Measurements from ENCODE around the gene SNX13.

Gene SNX13

DNA sequence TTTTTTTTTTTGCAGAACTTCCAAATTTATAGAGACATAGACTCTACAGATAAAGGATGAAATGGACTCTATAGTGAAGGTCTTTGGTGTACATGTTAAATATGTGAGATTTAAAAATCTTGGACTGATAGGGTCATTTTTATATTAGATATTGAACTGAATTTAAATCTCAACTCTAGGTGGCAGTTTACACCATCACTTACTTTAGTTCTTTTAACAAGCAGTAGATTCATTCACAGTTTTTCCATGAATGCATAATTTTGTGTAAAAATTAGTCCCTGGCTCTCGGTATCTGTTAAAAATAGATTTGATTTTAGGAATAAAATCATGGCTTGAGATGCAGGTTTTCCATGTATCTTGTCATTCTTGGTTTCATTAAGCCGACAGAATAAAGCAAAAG lies 31.1 kb upstream of the SNX13 start:
- TF ChIP-seq, protein P1, sequence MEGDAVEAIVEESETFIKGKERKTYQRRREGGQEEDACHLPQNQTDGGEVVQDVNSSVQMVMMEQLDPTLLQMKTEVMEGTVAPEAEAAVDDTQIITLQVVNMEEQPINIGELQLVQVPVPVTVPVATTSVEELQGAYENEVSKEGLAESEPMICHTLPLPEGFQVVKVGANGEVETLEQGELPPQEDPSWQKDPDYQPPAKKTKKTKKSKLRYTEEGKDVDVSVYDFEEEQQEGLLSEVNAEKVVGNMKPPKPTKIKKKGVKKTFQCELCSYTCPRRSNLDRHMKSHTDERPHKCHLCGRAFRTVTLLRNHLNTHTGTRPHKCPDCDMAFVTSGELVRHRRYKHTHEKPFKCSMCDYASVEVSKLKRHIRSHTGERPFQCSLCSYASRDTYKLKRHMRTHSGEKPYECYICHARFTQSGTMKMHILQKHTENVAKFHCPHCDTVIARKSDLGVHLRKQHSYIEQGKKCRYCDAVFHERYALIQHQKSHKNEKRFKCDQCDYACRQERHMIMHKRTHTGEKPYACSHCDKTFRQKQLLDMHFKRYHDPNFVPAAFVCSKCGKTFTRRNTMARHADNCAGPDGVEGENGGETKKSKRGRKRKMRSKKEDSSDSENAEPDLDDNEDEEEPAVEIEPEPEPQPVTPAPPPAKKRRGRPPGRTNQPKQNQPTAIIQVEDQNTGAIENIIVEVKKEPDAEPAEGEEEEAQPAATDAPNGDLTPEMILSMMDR (IDR thresholded peaks at IDR 0.05): no peak
- Histone ChIP-seq H3K27me3 (ENCODE audit: control insufficient read depth, insufficient read depth, low read length) (no peaks in the 10 kb centered on the region), H3K4me2 (ENCODE audit: low read length) (no peak overlapping the region), H3K9me3 (ENCODE audit: control insufficient read depth, low read length) (no peaks in the 10 kb centered on the region), H3K4me3 (ENCODE audit: low read depth, low read length) (no peak overlapping the region), H3K4me1 (no peaks in the 10 kb centered on the region), H3K79me2 (no peaks in the 10 kb centered on the region), H3K27ac (no peak overlapping the region), H3K36me3 (ENCODE audit: control insufficient read depth, insufficient read depth, low read length) (no peaks in the 10 kb centered on the region), H3K9ac (no peak overlapping the region), H2AFZ (no peak overlapping the region)

DNA sequence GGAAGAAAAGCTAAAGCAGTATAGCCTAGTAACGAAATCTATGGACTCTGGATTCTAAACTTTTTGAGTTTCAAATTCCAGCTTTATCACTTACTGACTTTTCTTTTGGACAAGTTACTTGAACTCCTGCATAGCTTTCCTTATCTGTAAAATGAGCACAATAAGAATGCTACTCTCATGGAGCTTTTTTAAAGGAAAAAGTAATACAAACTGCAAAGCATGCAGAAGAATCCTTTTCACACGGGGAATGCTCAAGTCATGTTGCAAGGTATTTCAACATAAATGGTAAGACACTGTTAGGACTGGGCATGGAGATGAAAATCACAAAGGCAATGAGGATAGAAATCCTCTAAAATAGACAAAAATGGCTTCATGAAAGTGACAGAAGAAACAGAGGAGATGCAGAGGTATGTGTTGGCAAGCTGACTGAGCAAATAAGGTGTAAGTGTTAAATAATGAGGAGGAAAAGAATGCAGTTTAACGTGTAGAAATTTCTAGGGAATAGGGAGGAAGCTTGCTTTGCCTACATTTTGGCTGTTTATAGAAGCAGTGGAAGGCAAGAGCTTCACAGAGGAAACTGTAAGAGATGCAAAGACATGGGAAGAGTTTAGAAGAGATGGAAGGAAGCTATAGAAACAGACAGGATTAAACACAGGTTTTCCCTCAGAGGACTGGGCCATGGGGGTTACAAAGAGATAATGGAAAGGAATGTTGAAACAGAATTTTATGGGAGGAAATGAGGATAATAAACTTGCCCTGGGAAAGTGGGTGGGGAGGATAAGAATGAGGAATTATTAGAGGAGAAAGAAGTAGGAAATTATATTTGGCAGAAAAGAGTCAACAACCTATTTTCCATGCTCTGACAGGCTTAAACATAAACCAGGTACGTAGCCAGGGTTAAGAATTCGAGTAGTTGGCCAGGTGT lies 28.8 kb upstream of the SNX13 start:
- TF ChIP-seq, protein P1 (IDR thresholded peaks at IDR 0.05): no peak
- no peaks in the 10 kb centered on the region for H3K4me1 ChIP-seq
- H3K27me3 ChIP-seq (ENCODE audit: control insufficient read depth, insufficient read depth, low read length): no peaks in the 10 kb centered on the region
- no peaks in the 10 kb centered on the region for H3K79me2 ChIP-seq
- H3K4me3 ChIP-seq (ENCODE audit: low read depth, low read length): no peak overlapping the region
- H3K9ac ChIP-seq: no peak overlapping the region
- no peaks in the 10 kb centered on the region for H3K36me3 ChIP-seq (ENCODE audit: control insufficient read depth, insufficient read depth, low read length)
- no peak overlapping the region for H2AFZ ChIP-seq
- H3K4me2 ChIP-seq (ENCODE audit: low read length): no peak overlapping the region
- no peaks in the 10 kb centered on the region for H3K9me3 ChIP-seq (ENCODE audit: control insufficient read depth, low read length)
- no peak overlapping the region for H3K27ac ChIP-seq

DNA sequence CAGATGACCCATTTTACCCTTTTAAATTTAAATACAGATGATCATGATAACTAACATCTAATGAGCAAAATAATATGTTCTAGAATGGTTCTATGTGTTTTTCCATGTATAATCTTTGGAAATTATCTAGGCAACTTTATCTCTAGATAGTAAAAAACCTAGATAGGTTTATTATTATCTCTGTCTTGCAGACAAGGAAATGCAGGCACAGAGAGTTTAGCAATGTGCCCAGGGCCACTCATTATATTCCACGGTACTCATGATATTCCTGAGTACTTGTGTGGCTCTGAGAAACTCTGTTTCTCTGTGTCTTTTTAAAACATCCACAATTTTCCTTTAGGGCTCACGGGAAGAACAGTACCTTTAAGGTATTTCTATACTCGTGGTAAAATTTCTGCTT lies 26.4 kb upstream of the SNX13 start:
- Histone ChIP-seq H3K27me3 (ENCODE audit: control insufficient read depth, insufficient read depth, low read length) (no peaks in the 10 kb centered on the region), H3K4me3 (ENCODE audit: low read depth, low read length) (no peak overlapping the region)
- TF ChIP-seq, protein P1 (IDR thresholded peaks at IDR 0.05): no peak

DNA sequence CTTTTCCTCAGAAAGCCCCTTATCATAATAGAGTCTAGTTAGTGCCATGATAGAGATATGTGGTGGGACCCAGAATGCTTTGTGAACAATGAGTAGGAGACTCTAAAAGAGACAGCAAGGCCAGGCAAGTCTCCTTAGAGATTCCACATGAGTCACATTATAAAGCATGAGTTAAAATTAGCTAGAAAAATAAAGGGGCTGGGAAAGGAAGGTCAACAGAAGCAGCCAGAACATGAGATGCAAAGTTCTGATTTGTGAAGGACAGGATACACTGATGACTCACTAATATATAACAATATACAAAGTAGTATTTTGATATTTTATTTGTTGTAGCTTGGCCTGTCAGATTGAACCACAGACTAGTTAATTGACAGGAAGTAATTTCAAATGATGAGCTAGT lies 25.3 kb upstream of the SNX13 start:
- H2AFZ ChIP-seq: no peak overlapping the region
- H3K4me1 ChIP-seq: no peaks in the 10 kb centered on the region
- TF ChIP-seq, protein P1 (IDR thresholded peaks at IDR 0.05): no peak
- no peaks in the 10 kb centered on the region for H3K9me3 ChIP-seq (ENCODE audit: control insufficient read depth, low read length)
- no peak overlapping the region for H3K4me3 ChIP-seq (ENCODE audit: low read depth, low read length)
- no peak overlapping the region for H3K9ac ChIP-seq
- H3K36me3 ChIP-seq (ENCODE audit: control insufficient read depth, insufficient read depth, low read length): no peaks in the 10 kb centered on the region
- no peaks in the 10 kb centered on the region for H3K27me3 ChIP-seq (ENCODE audit: control insufficient read depth, insufficient read depth, low read length)
- no peak overlapping the region for H3K27ac ChIP-seq
- no peaks in the 10 kb centered on the region for H3K79me2 ChIP-seq
- H3K4me2 ChIP-seq (ENCODE audit: low read length): no peak overlapping the region

More for the DNA sequence above, 26.4 kb upstream of the SNX13 start:
- no peak overlapping the region for H3K4me2 ChIP-seq (ENCODE audit: low read length)
- H3K9me3 ChIP-seq (ENCODE audit: control insufficient read depth, low read length): no peaks in the 10 kb centered on the region
- no peaks in the 10 kb centered on the region for H3K4me1 ChIP-seq
- no peak overlapping the region for H3K27ac ChIP-seq
- H3K36me3 ChIP-seq (ENCODE audit: control insufficient read depth, insufficient read depth, low read length): no peaks in the 10 kb centered on the region
- no peak overlapping the region for H3K9ac ChIP-seq
- H2AFZ ChIP-seq: no peak overlapping the region
- no peaks in the 10 kb centered on the region for H3K79me2 ChIP-seq

DNA sequence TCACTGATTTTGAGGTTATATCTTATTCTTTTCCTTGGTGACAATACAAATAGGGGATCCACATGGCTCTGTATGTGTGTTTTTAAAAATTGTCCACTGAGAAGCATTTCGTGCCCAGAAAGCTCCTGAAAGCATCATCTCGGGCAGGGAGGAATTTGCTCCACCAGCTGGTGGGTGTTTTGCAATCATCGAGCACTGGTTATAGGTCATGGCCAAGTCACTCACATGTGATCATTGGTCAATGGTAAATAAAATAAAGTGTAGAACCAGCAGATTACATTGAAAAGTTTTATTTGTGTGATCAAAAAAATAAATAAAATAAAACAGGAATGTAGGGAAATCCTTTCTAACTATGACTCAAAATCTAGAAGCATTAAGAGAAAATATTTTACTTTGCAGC lies 23.0 kb upstream of the SNX13 start:
- Histone ChIP-seq H3K9ac (no peak overlapping the region), H3K4me2 (ENCODE audit: low read length) (no peak overlapping the region), H3K9me3 (ENCODE audit: control insufficient read depth, low read length) (no peaks in the 10 kb centered on the region), H3K4me1 (no peaks in the 10 kb centered on the region), H2AFZ (no peak overlapping the region), H3K27ac (no peak overlapping the region), H3K79me2 (no peaks in the 10 kb centered on the region), H3K27me3 (ENCODE audit: control insufficient read depth, insufficient read depth, low read length) (no peaks in the 10 kb centered on the region), H3K36me3 (ENCODE audit: control insufficient read depth, insufficient read depth, low read length) (no peaks in the 10 kb centered on the region), H3K4me3 (ENCODE audit: low read depth, low read length) (no peak overlapping the region)
- TF ChIP-seq, protein P1 (IDR thresholded peaks at IDR 0.05): no peak

Data from parathyroid adenoma (tissue), 2 donors.